Tibial artery (tissue), 4 donors: ENCODE data around the gene STING1.
A peak's percentile ranks its signal among the peaks of the same experiment; 100 is the strongest.
"Not testable (repeated sequence)": the region's sequence is repeated elsewhere in the genome, so short reads cannot be mapped to it uniquely, and the experiment has no call there.

Experiments
- DNase-seq, 2 donors: peaks; one replicate each; pipeline ENCODE4 v3.0.0-alpha.2; 2019
- H3K27ac ChIP-seq, 2 donors: fragments of 200-600 bp; sonication (generic) in 1 of 2; 1 replicate in 1 of 2; 2 replicates in 1 of 2; pipeline ENCODE4 v1.5.1; 2018 to 2019; ENCODE audit warnings: mild to moderate bottlenecking in 1 of 2
- H3K27me3 ChIP-seq, 2 donors: fragments of 200-600 bp; sonication (generic) in 1 of 2; one replicate each; pipeline versions ENCODE4 v1.5.1 to v1.6.0; 2016 to 2019
- H3K36me3 ChIP-seq, 3 donors: fragments of 200-600 bp; sonication (generic) in 2 of 3; one replicate each; pipeline ENCODE4 v1.5.1; 2016 to 2019; ENCODE audit warnings: mild to moderate bottlenecking in 2 of 3
- H3K4me1 ChIP-seq, 4 donors: fragments of 200-600 bp; sonication (generic) in 2 of 4; 1 replicate in 3 of 4; 2 replicates in 1 of 4; pipeline ENCODE4 v1.5.1; 2016 to 2019
- H3K4me3 ChIP-seq, 2 donors: fragments of 200-600 bp; sonication (generic) in 1 of 2; 1 replicate in 1 of 2; 2 replicates in 1 of 2; pipeline ENCODE4 v1.5.1; 2018 to 2019; ENCODE audit warnings: mild to moderate bottlenecking in 2 of 2
- H3K9me3 ChIP-seq, 3 donors: fragments of 200-600 bp; sonication (generic) in 1 of 3; one replicate each; pipeline ENCODE4 v1.5.1; 2016 to 2019
- intact Hi-C: fragments of 100-400 bp; cut with DNase I; formaldehyde crosslinking; loops from one replicate; pipeline ENCODE4 v1.15.0; 2023; ENCODE audit warnings: low total_unique reads
- TF ChIP-seq, protein P1 (sequence below), 2 experiments: fragments of 200-600 bp in 1 of 2; fragments of 450-650 bp in 1 of 2; IDR thresholded peaks; one replicate each; pipeline ENCODE4 v1.5.1; 2017 to 2019; ENCODE audit warnings: antibody characterized with exemption in 2 of 2, mild to moderate bottlenecking in 1 of 2, moderate library complexity in 1 of 2

Gene STING1

GRCh38 chr5:139482050-139482889 lies at the start of gene STING1:
TSS of gene STING1 (minus strand) at chr5:139482758. CDS start at chr5:139481704, 1,054 bp downstream.
- no peaks in the 10 kb centered on the region for H3K27me3 ChIP-seq
- peaks cover 0 to 50% (median 31%) of the 10 kb centered on the region in 4 donors for H3K4me1 ChIP-seq
- TF ChIP-seq, protein P1, sequence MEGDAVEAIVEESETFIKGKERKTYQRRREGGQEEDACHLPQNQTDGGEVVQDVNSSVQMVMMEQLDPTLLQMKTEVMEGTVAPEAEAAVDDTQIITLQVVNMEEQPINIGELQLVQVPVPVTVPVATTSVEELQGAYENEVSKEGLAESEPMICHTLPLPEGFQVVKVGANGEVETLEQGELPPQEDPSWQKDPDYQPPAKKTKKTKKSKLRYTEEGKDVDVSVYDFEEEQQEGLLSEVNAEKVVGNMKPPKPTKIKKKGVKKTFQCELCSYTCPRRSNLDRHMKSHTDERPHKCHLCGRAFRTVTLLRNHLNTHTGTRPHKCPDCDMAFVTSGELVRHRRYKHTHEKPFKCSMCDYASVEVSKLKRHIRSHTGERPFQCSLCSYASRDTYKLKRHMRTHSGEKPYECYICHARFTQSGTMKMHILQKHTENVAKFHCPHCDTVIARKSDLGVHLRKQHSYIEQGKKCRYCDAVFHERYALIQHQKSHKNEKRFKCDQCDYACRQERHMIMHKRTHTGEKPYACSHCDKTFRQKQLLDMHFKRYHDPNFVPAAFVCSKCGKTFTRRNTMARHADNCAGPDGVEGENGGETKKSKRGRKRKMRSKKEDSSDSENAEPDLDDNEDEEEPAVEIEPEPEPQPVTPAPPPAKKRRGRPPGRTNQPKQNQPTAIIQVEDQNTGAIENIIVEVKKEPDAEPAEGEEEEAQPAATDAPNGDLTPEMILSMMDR (IDR thresholded peaks at IDR 0.05): no peak
- peak; percentile 87 to 92 for DNase-seq
- no peaks in the 10 kb centered on the region for H3K9me3 ChIP-seq
- H3K27ac ChIP-seq: peak within 1 kb of the TSS; percentile 91 to 94
- peak within 1 kb of the TSS; percentile 54 to 67 for H3K4me3 ChIP-seq
- H3K36me3 ChIP-seq: peaks cover 0 to 22% (median 21%) of the 10 kb centered on the region in 3 donors
- intact Hi-C loops: no loop called here

DNA sequence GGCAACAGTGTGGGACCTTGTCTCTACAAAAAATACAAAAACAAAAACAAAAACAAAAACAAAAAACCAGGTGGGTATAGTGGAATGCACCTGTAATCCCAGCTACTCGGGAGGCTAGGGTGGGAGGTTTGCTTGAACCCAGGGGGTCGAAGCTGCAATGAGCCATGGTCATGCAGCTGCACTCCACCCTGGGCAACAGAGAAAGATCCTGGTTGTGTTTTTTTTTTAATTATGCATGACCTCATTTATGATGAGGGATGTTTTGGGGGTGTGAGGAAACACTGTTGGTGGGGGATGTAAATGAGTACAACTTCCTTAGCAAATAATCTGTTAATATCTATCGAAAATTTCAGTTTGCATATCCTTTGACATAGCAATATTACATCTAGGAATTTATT lies 49.2 kb upstream of the STING1 start:
- intact Hi-C loops: no loop called here
- no peaks in the 10 kb centered on the region for H3K27me3 ChIP-seq
- TF ChIP-seq, protein P1 (IDR thresholded peaks at IDR 0.05): no peak
- DNase-seq: no peak
- no peaks in the 10 kb centered on the region for H3K4me1 ChIP-seq
- H3K9me3 ChIP-seq: no peaks in the 10 kb centered on the region
- H3K36me3 ChIP-seq: no peaks in the 10 kb centered on the region
- H3K4me3 ChIP-seq: no peak overlapping the region
- H3K27ac ChIP-seq: no peak overlapping the region

GRCh38 chr5:139530079-139530478 lies 47.5 kb upstream of the STING1 start:
- H3K9me3 ChIP-seq, intact Hi-C loops, H3K36me3 ChIP-seq, H3K4me3 ChIP-seq, H3K4me1 ChIP-seq, H3K27me3 ChIP-seq, H3K27ac ChIP-seq, DNase-seq: not testable (repeated sequence)

DNA sequence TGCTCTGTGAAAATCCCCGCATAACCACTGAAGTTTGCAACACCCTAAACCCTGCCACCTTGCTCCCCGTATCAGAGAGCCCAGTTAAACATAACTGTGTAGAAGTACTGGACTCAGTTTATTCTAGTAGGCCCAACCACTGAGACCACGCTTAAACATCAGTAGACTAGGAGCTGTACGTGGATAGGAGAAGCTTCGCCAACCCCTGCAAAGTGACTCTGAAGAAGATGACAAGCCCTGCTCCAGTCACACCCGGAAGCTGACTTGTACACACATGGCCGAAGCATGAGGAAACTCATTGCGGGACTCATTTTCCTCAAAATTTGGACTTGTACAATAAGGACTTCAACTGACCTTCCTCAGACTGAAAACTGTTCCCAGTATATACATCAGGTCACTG lies 46.1 kb upstream of the STING1 start:
- H3K27ac ChIP-seq, DNase-seq, H3K27me3 ChIP-seq, H3K36me3 ChIP-seq, H3K9me3 ChIP-seq, H3K4me1 ChIP-seq, intact Hi-C loops, H3K4me3 ChIP-seq: not testable (repeated sequence)

GRCh38 chr5:139527896-139528467 lies 45.4 kb upstream of the STING1 start:
- H3K27ac ChIP-seq, H3K9me3 ChIP-seq, H3K36me3 ChIP-seq, DNase-seq, H3K27me3 ChIP-seq, intact Hi-C loops, H3K4me1 ChIP-seq, H3K4me3 ChIP-seq: not testable (repeated sequence)

DNA sequence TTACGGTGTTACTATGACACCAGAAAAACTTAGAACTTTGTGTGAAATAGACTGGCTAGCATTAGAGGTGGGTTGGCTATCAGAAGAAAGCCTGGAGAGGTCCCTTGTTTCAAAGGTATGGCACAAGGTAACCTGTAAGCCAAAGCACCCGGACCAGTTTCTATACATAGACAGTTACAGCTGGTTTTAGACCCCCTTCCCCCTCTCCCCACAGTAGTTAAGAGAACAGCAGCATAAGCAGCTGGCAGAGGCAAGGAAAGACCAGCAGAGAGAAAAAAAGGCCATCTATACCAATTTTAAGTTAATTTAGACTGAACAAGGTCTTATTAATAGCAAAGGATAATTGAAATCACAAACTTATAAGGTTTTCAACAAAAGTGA lies 44.5 kb upstream of the STING1 start:
- intact Hi-C loops, H3K27ac ChIP-seq, H3K4me1 ChIP-seq, DNase-seq, H3K36me3 ChIP-seq, H3K4me3 ChIP-seq, H3K9me3 ChIP-seq, H3K27me3 ChIP-seq: not testable (repeated sequence)

GRCh38 chr5:139526309-139527089 lies 43.9 kb upstream of the STING1 start:
- H3K4me3 ChIP-seq, H3K9me3 ChIP-seq, H3K27ac ChIP-seq, H3K36me3 ChIP-seq, H3K4me1 ChIP-seq, DNase-seq, intact Hi-C loops, H3K27me3 ChIP-seq: not testable (repeated sequence)

DNA sequence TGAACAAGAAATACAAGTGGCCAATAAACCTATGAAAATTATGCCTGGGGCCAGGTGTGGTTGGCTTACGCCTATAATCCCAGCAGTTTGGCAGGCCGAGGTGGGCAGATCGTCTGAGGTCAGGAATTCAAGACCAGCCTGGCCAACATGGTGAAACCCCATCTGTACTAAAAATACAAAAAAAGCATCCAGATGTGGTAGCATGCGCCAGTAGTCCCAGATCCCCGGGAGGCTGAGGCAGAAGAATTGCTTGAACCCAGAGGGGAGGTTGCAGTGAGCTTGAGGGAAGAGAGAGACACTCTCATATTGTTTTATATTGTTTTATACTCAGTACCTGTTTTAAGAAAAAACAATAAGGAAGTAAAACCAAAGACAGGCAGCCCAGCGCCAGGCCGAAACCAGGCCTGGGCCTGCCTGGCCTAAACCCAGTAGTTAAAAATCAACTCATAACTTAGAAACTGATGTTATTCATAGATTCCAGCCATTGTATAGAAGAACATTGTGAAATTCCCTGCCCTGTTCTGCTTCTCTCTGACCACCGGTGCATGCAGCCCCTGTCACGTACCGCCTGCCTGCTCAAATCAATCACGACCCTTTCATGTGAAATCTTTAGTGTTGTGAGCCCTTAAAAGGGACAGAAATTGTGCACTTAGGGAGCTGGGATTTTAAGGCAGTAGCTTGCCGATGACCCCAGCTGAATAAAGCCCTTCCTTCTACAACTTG lies 43.2 kb upstream of the STING1 start:
- H3K9me3 ChIP-seq, intact Hi-C loops, H3K27ac ChIP-seq, H3K4me3 ChIP-seq, DNase-seq, H3K27me3 ChIP-seq, H3K4me1 ChIP-seq, H3K36me3 ChIP-seq: not testable (repeated sequence)
